ENCODE data around the gene GPX8. TPM values are rescaled to one million over a fixed set of nuclear protein-coding genes. Genes with fewer than 3 reads are reported as not detected.

Gene GPX8, protein sequence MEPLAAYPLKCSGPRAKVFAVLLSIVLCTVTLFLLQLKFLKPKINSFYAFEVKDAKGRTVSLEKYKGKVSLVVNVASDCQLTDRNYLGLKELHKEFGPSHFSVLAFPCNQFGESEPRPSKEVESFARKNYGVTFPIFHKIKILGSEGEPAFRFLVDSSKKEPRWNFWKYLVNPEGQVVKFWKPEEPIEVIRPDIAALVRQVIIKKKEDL
- polyA plus RNA-seq (2011; rRNA removed) (67.9 and 86.0 TPM in 2 replicates), polyA plus RNA-seq (2017; fragmentation: RNase III; extraction: RNeasy Plus Mini Kit Qiagen cat#74134 plus additional on column Dnase treatment) (51.2 to 55.7 TPM (median 51.8 TPM) in 3 replicates), polyA minus RNA-seq (2011; rRNA and poly(A)+ RNA removed) (10.4 and 13.4 TPM in 2 replicates)
- 14.4 and 15.3 TPM in 2 replicates for polyA plus RNA-seq (2012; cell fraction: cytosol; rRNA removed)
- 4.7 and 7.0 TPM in 2 replicates for polyA plus RNA-seq (2012; cell fraction: nucleus; rRNA removed)

DNA sequence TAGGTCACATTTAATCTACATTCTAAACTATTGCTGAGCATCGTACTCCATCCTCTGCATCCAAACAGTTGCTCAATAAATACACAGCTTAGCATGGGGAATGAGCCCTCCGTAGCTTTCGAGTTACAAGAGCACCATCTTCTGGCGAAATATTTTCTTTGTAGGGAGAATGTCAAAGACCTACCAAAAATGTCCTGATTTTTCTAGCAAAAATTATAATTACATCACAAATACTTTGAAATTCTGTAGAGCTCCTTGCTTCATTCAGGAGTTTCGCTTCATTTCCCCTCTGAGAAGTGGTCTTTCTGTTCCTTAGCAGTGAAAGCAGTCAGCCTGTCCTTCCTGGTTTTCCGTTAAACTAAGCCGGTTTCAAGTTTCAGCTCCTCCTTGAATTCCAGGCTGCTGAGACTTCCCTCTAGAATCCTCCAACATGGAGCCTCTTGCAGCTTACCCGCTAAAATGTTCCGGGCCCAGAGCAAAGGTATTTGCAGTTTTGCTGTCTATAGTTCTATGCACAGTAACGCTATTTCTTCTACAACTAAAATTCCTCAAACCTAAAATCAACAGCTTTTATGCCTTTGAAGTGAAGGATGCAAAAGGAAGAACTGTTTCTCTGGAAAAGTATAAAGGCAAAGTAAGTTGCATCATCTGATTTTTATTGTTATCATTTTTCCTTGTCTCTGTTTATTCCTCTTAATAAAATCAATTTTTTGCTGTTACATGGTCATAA, at the start of gene GPX8:
Gene GPX8, plus strand, starts transcription at position 409 of the 730 bp plus-strand sequence. Its CDS starts 22 bp downstream, at position 431.
- no peak for TF ChIP-seq CBX8 (IDR thresholded peaks at IDR 0.05)
- no peak for TF ChIP-seq NFE2L2 (conservative IDR thresholded peaks at IDR 0.05; ENCODE audit: low read length)
- TF ChIP-seq REST (IDR thresholded peaks at IDR 0.05): no peak
- TF ChIP-seq GATA3 (IDR thresholded peaks at IDR 0.05; ENCODE audit: borderline replicate concordance): no peak
- no peak for TF ChIP-seq CBX2 (IDR thresholded peaks at IDR 0.05; ENCODE audit: borderline replicate concordance, low read depth)
- peak; percentile 75 to 89 for TF ChIP-seq CEBPB (IDR thresholded peaks at IDR 0.05)
- TF ChIP-seq, protein P1, sequence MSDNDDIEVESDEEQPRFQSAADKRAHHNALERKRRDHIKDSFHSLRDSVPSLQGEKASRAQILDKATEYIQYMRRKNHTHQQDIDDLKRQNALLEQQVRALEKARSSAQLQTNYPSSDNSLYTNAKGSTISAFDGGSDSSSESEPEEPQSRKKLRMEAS (IDR thresholded peaks at IDR 0.05): 0 out of 2 replicates have a peak, but pooled peaks have one; percentile 45
- TF ChIP-seq, protein P2, sequence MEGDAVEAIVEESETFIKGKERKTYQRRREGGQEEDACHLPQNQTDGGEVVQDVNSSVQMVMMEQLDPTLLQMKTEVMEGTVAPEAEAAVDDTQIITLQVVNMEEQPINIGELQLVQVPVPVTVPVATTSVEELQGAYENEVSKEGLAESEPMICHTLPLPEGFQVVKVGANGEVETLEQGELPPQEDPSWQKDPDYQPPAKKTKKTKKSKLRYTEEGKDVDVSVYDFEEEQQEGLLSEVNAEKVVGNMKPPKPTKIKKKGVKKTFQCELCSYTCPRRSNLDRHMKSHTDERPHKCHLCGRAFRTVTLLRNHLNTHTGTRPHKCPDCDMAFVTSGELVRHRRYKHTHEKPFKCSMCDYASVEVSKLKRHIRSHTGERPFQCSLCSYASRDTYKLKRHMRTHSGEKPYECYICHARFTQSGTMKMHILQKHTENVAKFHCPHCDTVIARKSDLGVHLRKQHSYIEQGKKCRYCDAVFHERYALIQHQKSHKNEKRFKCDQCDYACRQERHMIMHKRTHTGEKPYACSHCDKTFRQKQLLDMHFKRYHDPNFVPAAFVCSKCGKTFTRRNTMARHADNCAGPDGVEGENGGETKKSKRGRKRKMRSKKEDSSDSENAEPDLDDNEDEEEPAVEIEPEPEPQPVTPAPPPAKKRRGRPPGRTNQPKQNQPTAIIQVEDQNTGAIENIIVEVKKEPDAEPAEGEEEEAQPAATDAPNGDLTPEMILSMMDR (IDR thresholded peaks at IDR 0.05): peak; percentile 97
- peak; percentile 99 for TF ChIP-seq KDM5A (IDR thresholded peaks at IDR 0.05)
- TF ChIP-seq RARB (CRISPR knock-in tag; IDR thresholded peaks at IDR 0.05): no peak
- TF ChIP-seq POLR2A (IDR thresholded peaks at IDR 0.05; ENCODE audit: low read length): peak; percentile 27
- peak; percentile 92 to 93 for TF ChIP-seq RAD21 (conservative IDR thresholded peaks at IDR 0.05 in 1 of 2, IDR thresholded peaks at IDR 0.05 in 1 of 2)
- TF ChIP-seq JUN (IDR thresholded peaks at IDR 0.05): peak in 1 of 2 experiments; percentile 65; a peak in 2 of 5 replicates
- TF ChIP-seq, protein P3, sequence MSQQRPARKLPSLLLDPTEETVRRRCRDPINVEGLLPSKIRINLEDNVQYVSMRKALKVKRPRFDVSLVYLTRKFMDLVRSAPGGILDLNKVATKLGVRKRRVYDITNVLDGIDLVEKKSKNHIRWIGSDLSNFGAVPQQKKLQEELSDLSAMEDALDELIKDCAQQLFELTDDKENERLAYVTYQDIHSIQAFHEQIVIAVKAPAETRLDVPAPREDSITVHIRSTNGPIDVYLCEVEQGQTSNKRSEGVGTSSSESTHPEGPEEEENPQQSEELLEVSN (IDR thresholded peaks at IDR 0.05; ENCODE audit: borderline replicate concordance, low read depth): 0 out of 2 replicates have a peak, but pooled peaks have one; percentile 22
- TF ChIP-seq BHLHE40 (IDR thresholded peaks at IDR 0.05; ENCODE audit: low read depth, low read length): no peak
- TF ChIP-seq FOSL2 (IDR thresholded peaks at IDR 0.05): no peak
- TF ChIP-seq FOSL2 (CRISPR knock-in tag; IDR thresholded peaks at IDR 0.05): 0 out of 2 replicates have a peak, but pooled peaks have one; percentile 5
- TF ChIP-seq SMC3 (IDR thresholded peaks at IDR 0.05): peak; percentile 65
- H3K9me3 ChIP-seq: no peaks in the 10 kb centered on the region
- peak; percentile 65 for FAIRE-seq
- ATAC-seq: peak; percentile 95 to 97
- ChIA-PET POLR2A (interaction anchor here (0.5 to 1.3 kb wide), 8 partner anchors 16 to 849 kb away, joined by 3 to 11 read pairs (median 6); partner anchors contain the start of genes ARL15 and SNX18), CTCF (interaction anchor here (0.6 to 3.1 kb wide), 47 partner anchors 9 to 925 kb away, joined by 3 to 56 read pairs (median 4); partner anchors contain the start of gene SNX18)
- H3K4me2 ChIP-seq: peak within 1 kb of the TSS; percentile 68
- peak; percentile 76 to 88 for DNase-seq (ENCODE audit: low read depth in 1 of 2, low spot score in 1 of 2)
- peak within 1 kb of the TSS; percentile 85 to 87 for H3K27ac ChIP-seq
- H3K4me3 ChIP-seq: peak within 1 kb of the TSS; percentile 54
- WGBS (ENCODE audit: missing lambda C conversion rate): 3% methylated on average over 10 of the region's 10 CpGs
- H3K4me1 ChIP-seq: peaks cover 7% of the 10 kb centered on the region; the same call in 2 of the 3 replicates

GRCh38 chr5:55110217-55110616, 49.8 kb upstream of the GPX8 start:
- POLR2A ChIA-PET: no interaction called here
- no peaks in the 10 kb centered on the region for H3K9me3 ChIP-seq
- DNase-seq (ENCODE audit: low read depth in 1 of 2, low spot score in 1 of 2): no peak
- H3K4me2 ChIP-seq: no peak overlapping the region
- no peak for ATAC-seq
- no peak for FAIRE-seq
- CTCF ChIA-PET: no interaction called here
- 64% methylated on average over 2 of the region's 2 CpGs for WGBS (ENCODE audit: missing lambda C conversion rate)
- no peak overlapping the region for H3K4me3 ChIP-seq
- H3K4me1 ChIP-seq: no peaks in the 10 kb centered on the region
- H3K27ac ChIP-seq: no peak overlapping the region
- TF ChIP-seq RARB (CRISPR knock-in tag; IDR thresholded peaks at IDR 0.05) (no peak), FOXS1 (CRISPR knock-in tag; IDR thresholded peaks at IDR 0.05) (no peak), POLR2A (IDR thresholded peaks at IDR 0.05; ENCODE audit: low read length) (no peak), USF2 (IDR thresholded peaks at IDR 0.05) (no peak), HEYL (CRISPR knock-in tag; IDR thresholded peaks at IDR 0.05) (no peak), RFX5 (IDR thresholded peaks at IDR 0.05) (no peak), KDM5A (IDR thresholded peaks at IDR 0.05) (no peak), PHF8 (IDR thresholded peaks at IDR 0.05; ENCODE audit: borderline replicate concordance, low read depth) (no peak)
- TF ChIP-seq, protein P4, sequence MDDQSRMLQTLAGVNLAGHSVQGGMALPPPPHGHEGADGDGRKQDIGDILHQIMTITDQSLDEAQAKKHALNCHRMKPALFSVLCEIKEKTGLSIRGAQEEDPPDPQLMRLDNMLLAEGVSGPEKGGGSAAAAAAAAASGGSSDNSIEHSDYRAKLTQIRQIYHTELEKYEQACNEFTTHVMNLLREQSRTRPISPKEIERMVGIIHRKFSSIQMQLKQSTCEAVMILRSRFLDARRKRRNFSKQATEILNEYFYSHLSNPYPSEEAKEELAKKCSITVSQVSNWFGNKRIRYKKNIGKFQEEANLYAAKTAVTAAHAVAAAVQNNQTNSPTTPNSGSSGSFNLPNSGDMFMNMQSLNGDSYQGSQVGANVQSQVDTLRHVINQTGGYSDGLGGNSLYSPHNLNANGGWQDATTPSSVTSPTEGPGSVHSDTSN (IDR thresholded peaks at IDR 0.05): no peak
- TF ChIP-seq, protein P5, sequence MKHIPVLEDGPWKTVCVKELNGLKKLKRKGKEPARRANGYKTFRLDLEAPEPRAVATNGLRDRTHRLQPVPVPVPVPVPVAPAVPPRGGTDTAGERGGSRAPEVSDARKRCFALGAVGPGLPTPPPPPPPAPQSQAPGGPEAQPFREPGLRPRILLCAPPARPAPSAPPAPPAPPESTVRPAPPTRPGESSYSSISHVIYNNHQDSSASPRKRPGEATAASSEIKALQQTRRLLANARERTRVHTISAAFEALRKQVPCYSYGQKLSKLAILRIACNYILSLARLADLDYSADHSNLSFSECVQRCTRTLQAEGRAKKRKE (CRISPR knock-in tag; IDR thresholded peaks at IDR 0.05; ENCODE audit: low read depth): no peak
- TF ChIP-seq, protein P1 (IDR thresholded peaks at IDR 0.05): no peak
